GM19351 (cell line): Measurements from ENCODE around the gene FGFR2.

Experiments used
- ATAC-seq: cut with Tn5 transposase; IDR thresholded peaks from one replicate; pipeline ENCODE4 v1.9.1; 2021; ENCODE audit warnings: mild to moderate bottlenecking, moderate library complexity; ENCODE audit not compliant: unreplicated experiment

The FGFR2 gene

GRCh38 chr10:121598263-121599249 is at the start of gene FGFR2:
FGFR2 (minus strand) TSS chr10:121598444; CDS start chr10:121593817, 4,627 bp downstream.
- peak; percentile 75 for ATAC-seq

GRCh38 chr10:121647401-121647800 is 49.2 kb upstream of the FGFR2 start:
- no peak for ATAC-seq

GRCh38 chr10:121645696-121646095 is 47.5 kb upstream of the FGFR2 start:
- ATAC-seq, result no peak

- no peak for ATAC-seq
Measured at GRCh38 chr10:121644501-121644900, 46.3 kb upstream of the FGFR2 start.

- ATAC-seq, result no peak
Measured at GRCh38 chr10:121640266-121640665, 42.0 kb upstream of the FGFR2 start.

GRCh38 chr10:121639416-121639815 is 41.2 kb upstream of the FGFR2 start:
- no peak for ATAC-seq

- ATAC-seq, result no peak
Measured at GRCh38 chr10:121637437-121637836, 39.2 kb upstream of the FGFR2 start.

- no peak for ATAC-seq
Measured at GRCh38 chr10:121633056-121633455, 34.8 kb upstream of the FGFR2 start.

- no peak for ATAC-seq
Measured at GRCh38 chr10:121631365-121632029, 33.3 kb upstream of the FGFR2 start.

GRCh38 chr10:121628859-121629258 is 30.6 kb upstream of the FGFR2 start:
- ATAC-seq, result no peak

- no peak for ATAC-seq
Measured at GRCh38 chr10:121627876-121628581, 29.8 kb upstream of the FGFR2 start.

- ATAC-seq, result no peak
Measured at GRCh38 chr10:121624836-121625486, 26.7 kb upstream of the FGFR2 start.

- ATAC-seq, result no peak
Measured at GRCh38 chr10:121618906-121619305, 20.7 kb upstream of the FGFR2 start.

GRCh38 chr10:121617176-121617575 is 18.9 kb upstream of the FGFR2 start:
- ATAC-seq, result no peak

- no peak for ATAC-seq
Measured at GRCh38 chr10:121616291-121616690, 18.0 kb upstream of the FGFR2 start.

GRCh38 chr10:121615836-121616235 is 17.6 kb upstream of the FGFR2 start:
- ATAC-seq, result no peak

GRCh38 chr10:121615435-121615793 is 17.2 kb upstream of the FGFR2 start:
- ATAC-seq, result no peak

- no peak for ATAC-seq
Measured at GRCh38 chr10:121614613-121615434, 16.6 kb upstream of the FGFR2 start.

- ATAC-seq, result no peak
Measured at GRCh38 chr10:121613456-121613855, 15.2 kb upstream of the FGFR2 start.
